IPS-18c (cell line): Measurements from ENCODE around the gene ZFYVE1.
A peak's percentile ranks its signal among the peaks of the same experiment; 100 is the strongest.
"Not testable (repeated sequence)": the region's sequence is repeated elsewhere in the genome, so short reads cannot be mapped to it uniquely, and the experiment has no call there.

ENCODE experiments used
- H3K4me3 ChIP-seq: 2 replicates; pipeline ENCODE4 v1.7.0; 2013; ENCODE audit warnings: low read depth, mild to moderate bottlenecking, low read length, moderate library complexity; ENCODE audit not compliant: insufficient read depth
- H3K9me3 ChIP-seq: one replicate; pipeline ENCODE4 v1.6.1; 2013; ENCODE audit warnings: mild to moderate bottlenecking, low read length, moderate library complexity; ENCODE audit not compliant: control insufficient read depth, insufficient read depth

The ZFYVE1 gene, protein sequence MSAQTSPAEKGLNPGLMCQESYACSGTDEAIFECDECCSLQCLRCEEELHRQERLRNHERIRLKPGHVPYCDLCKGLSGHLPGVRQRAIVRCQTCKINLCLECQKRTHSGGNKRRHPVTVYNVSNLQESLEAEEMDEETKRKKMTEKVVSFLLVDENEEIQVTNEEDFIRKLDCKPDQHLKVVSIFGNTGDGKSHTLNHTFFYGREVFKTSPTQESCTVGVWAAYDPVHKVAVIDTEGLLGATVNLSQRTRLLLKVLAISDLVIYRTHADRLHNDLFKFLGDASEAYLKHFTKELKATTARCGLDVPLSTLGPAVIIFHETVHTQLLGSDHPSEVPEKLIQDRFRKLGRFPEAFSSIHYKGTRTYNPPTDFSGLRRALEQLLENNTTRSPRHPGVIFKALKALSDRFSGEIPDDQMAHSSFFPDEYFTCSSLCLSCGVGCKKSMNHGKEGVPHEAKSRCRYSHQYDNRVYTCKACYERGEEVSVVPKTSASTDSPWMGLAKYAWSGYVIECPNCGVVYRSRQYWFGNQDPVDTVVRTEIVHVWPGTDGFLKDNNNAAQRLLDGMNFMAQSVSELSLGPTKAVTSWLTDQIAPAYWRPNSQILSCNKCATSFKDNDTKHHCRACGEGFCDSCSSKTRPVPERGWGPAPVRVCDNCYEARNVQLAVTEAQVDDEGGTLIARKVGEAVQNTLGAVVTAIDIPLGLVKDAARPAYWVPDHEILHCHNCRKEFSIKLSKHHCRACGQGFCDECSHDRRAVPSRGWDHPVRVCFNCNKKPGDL

GRCh38 chr14:73026845-73027542, at the start of gene ZFYVE1:
TSS of gene ZFYVE1 (minus strand) at chr14:73027106. CDS start at chr14:73024508, 2,598 bp downstream.
- H3K4me3 ChIP-seq, result peak within 1 kb of the TSS; percentile 73
- H3K9me3 ChIP-seq, result no peaks in the 10 kb centered on the region

GRCh38 chr14:73069585-73069984, 42.7 kb upstream of the ZFYVE1 start:
- H3K4me3 ChIP-seq, result no peak overlapping the region
- H3K9me3 ChIP-seq, result no peaks in the 10 kb centered on the region

DNA sequence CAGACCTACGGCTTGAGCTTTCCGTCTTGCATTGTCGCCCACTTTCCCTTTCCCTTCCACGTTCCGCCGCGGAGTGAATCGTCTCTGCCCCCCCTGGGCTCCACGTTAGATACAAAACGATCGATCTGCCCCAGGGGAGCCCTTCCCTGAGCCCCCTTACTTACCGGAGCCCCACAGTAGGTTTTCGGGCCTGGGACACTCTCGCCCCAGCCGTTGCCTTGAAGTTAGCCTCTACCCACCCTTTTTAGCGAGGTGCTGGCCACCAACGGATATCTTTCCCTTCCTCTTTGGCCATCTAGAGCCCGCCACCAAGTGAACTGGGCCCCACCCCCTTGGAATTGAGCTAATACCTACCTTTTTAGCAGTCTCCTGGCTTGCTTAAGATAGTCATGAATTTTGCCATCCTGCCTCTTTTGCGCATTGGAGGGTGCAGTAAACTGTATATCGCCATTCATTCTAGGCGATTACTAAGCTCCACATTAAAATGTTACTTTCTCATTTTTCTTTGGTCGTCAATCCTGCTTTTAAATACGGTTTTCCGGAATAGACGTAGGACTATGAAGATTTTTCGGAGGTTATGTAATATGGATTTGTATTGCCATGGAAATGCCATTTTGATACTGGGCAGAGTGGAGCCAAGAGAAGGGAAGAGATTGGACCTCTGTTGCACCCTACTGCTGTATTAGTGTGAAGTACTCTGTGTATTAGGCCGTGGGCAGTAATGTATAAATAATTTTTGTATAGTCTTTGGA, 32.2 kb upstream of the ZFYVE1 start:
- no peaks in the 10 kb centered on the region for H3K9me3 ChIP-seq

DNA sequence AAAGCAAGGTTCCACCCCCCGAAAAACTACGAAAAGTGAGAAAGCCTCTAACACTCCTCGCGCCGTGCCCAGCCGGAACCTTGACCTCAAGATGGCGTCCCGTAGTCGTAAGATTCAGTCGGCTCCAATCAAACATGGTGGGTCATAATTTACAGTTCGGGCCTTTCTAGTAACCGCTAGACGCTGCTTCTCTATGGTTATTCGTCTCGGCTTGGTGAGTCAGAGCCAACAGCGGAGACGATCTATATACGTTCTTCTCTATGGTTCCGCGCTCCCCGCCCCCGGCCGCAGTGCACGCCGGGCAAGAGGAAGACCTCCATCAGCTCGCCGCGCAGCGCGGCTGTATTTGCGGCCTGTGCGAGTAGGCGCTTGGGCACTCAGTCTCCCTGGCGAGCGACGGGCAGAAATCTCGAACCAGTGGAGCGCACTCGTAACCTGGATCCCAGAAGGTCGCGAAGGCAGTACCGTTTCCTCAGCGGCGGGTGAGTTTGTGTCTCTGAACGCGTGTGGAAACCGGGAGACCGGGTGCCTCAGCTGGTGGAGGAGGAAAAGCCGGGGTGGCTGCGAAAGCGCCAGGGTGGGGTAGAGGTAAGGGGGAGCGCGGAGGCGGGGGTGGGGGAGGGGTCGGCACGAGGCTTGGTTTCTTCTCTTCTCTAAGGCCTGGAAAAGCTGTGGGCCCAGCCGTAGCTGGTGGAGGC, 31.5 kb upstream of the ZFYVE1 start, which contains the start of gene RBM25:
TSS of gene RBM25 (plus strand) at position 311 of the 698 bp plus-strand sequence. CDS start 13,108 bp downstream, outside the sequence.
- Histone ChIP-seq H3K9me3 (no peaks in the 10 kb centered on the region), H3K4me3 (peak within 1 kb of the TSS; percentile 100)

More for the DNA sequence above, 32.2 kb upstream of the ZFYVE1 start:
- H3K4me3 ChIP-seq, result peak overlapping the region; percentile 100

- H3K9me3 ChIP-seq, result no peaks in the 10 kb centered on the region
- H3K4me3 ChIP-seq, result peak overlapping the region; percentile 100
Observed at GRCh38 chr14:73057944-73058223, 31.0 kb upstream of the ZFYVE1 start.

- Histone ChIP-seq H3K4me3 (no peak overlapping the region), H3K9me3 (no peaks in the 10 kb centered on the region)
Observed at GRCh38 chr14:73055251-73055650, 28.3 kb upstream of the ZFYVE1 start.

DNA sequence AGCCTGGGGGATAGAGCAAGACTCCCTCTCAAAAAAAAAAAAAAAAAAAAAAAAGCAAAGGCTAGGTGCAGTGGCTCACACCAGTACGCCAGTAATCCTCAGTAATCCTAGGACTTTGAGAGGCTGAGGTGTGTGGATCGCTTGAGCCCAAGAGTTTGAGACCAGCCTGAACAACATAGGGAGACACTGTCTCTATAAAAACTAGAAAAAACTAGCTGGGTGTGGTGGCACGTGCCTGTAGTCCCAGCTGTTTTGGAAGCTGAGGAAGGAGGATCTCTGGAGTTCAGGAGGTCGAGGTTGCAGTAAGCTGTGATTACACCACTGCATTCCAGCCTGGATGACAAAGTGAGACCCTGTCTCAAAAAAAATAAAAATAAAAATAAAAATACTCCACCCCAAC, 22.5 kb upstream of the ZFYVE1 start:
- Histone ChIP-seq H3K4me3 (no peak overlapping the region), H3K9me3 (no peaks in the 10 kb centered on the region)

DNA sequence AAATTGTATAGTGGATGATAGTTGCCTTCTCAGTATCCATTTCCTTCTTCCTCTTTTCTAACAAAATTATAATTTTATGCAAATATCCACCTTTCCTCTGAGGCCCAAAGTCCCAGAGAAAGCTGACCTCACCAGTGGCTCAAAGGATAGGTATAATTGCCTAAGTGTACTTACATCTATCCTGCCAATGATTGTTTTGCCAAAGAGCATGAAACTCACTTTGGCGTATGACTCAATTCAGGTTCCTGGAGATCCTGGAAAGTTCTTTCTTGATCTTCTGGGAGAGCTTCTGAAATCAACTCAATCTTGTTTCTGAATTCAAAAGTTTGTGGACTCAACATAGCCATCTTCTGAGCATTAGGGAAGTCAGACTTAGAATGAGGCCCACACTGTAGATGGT, 20.9 kb upstream of the ZFYVE1 start:
- Histone ChIP-seq H3K4me3 (no peak overlapping the region), H3K9me3 (no peaks in the 10 kb centered on the region)

DNA sequence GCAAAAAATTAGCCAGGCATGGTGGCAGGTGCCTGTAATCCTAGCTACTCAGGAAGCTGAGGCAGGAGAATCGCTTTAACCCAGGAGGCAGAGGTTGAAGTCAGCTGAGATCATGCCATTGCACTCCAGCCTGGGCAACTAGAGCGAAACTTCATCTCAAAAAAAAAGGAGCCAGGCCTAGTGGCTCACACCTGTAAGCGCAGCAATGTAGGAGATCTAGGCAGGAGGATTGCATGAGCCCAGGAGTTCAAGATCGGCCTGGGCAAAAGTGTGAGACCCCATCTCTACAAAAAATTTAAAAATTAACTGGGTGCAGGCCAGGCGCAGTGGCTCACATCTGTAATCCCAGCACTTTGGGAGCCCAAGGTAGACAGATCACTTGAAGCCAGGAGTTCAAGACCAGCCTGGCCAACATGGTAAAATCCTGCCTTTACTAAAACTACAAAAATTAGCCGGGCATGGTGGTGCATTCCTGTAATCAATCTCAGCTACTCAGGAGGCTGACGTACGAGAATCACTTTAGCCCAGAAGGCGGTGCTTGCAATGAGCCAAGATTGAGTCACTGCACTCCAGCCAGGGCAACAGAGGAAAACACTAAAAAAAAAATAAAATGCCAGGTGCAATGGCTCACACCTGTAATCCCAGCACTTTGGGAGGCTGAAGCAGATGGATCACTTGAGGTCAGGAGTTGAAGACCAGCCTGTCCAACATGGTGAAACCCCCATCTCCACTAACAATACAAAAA, 10.0 kb upstream of the ZFYVE1 start:
- H3K9me3 ChIP-seq, H3K4me3 ChIP-seq: not testable (repeated sequence)

GRCh38 chr14:73027984-73028383, 1.1 kb upstream of the ZFYVE1 start:
- Histone ChIP-seq H3K9me3 (no peaks in the 10 kb centered on the region), H3K4me3 (no peak overlapping the region)

DNA sequence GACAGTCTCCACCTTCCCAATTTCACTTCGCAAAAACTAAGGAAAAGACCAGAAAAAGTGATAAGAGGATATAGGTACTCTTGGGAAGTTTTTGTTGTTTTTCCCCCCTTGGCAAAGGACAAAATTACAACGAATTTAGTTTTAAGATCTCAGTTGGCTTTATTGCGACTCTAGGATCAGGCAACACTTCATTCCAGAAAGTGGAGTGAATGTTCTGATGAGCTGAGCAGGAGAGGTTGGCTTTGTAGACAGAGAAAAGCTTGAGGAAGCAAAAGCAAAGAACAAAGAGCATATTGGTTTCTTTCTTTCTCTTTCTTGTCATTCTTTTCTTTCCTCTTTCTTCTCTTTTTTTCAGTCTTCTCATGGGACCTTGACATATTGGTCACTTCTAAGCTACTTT, 640 bp upstream of the ZFYVE1 start:
- Histone ChIP-seq H3K4me3 (peak overlapping the region; percentile 34; the same call in 1 of the 2 replicates), H3K9me3 (no peaks in the 10 kb centered on the region)

DNA sequence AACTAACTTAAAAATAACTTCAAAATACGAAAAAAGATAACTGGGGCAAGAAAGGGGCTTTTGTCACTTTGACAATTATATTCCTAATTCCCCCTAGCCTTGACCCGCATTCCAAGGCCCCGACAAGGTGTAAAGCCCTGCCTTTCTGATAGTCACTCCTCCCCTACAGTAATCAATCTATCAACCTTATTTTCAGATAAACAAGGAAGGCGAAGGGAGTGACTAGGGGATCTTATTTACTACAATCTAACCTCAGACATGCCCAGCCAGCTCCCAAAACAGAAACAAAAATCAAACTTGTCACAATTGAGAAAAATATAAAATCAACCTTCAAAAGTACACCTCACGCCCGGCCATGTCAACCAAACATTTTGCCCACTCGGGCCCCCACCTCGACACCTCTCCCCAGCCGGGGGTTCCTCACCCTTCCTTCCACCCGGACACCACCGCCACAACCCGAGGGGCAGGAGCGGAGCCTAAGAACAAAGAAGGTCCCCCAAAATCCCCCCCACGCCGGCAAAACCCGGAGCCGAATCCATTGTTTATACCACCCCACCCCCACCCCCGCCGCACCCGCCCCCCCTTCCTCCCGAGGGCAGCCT, 562 bp downstream of the ZFYVE1 start:
- H3K4me3 ChIP-seq, result peak overlapping the region; percentile 73

GRCh38 chr14:73025544-73025943, 1.4 kb downstream of the ZFYVE1 start:
- Histone ChIP-seq H3K9me3 (no peaks in the 10 kb centered on the region), H3K4me3 (peak overlapping the region; percentile 15; the same call in 1 of the 2 replicates)

More for the DNA sequence above, 562 bp downstream of the ZFYVE1 start:
- H3K9me3 ChIP-seq, result no peaks in the 10 kb centered on the region

GRCh38 chr14:73022051-73022450, 4.9 kb downstream of the ZFYVE1 start:
- no peak overlapping the region for H3K4me3 ChIP-seq
- no peaks in the 10 kb centered on the region for H3K9me3 ChIP-seq

DNA sequence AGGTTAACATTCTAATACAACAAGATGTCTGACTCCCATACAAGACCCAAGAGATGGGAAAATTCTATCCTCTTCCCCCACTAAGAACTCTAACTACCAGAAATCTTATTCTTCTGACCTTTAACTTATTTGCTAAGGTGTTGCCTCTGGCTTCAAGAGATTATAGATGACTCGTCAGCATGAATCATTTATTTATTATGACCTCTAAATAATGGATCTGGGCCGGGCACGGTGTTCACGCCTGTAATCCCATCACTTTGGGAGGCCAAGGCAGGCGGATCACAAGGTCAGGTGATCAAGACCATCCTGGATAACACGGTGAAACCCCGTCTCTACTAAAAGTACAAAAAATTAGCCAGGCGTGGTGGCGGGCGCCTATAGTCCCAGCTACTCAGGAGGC, 10.9 kb downstream of the ZFYVE1 start:
- not testable (repeated sequence) for H3K9me3 ChIP-seq, H3K4me3 ChIP-seq

DNA sequence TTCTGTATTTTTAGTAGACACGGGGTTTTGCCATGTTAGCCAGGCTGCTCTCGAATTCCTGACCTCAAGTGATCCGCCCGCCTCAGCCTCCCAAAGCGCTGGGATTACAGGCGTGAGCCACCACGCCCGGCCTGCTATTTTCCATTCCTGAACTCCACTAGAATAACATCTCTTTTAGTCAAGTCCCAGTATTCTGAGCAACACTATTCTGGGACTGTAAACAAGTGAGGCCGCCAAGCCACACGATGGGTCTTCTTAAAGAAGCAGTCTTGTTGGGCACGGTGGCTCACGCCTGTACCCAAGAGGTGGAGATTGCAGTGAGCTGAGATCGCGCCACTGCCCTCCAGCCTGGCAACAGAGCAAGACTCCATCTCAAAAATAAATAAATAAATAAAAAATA, 11.4 kb downstream of the ZFYVE1 start:
- not testable (repeated sequence) for H3K4me3 ChIP-seq, H3K9me3 ChIP-seq
